Measurements from ENCODE around the gene HHIP. TPM values are rescaled to one million over a fixed set of nuclear protein-coding genes. Genes with fewer than 3 reads are reported as not detected.
"Not testable (repeated sequence)": the region's sequence is repeated elsewhere in the genome, so short reads cannot be mapped to it uniquely, and the experiment has no call there.

Gene HHIP
- total and polyA plus RNA-seq, 8 donors, result 0.12 to 25.3 (median 0.65) TPM

DNA sequence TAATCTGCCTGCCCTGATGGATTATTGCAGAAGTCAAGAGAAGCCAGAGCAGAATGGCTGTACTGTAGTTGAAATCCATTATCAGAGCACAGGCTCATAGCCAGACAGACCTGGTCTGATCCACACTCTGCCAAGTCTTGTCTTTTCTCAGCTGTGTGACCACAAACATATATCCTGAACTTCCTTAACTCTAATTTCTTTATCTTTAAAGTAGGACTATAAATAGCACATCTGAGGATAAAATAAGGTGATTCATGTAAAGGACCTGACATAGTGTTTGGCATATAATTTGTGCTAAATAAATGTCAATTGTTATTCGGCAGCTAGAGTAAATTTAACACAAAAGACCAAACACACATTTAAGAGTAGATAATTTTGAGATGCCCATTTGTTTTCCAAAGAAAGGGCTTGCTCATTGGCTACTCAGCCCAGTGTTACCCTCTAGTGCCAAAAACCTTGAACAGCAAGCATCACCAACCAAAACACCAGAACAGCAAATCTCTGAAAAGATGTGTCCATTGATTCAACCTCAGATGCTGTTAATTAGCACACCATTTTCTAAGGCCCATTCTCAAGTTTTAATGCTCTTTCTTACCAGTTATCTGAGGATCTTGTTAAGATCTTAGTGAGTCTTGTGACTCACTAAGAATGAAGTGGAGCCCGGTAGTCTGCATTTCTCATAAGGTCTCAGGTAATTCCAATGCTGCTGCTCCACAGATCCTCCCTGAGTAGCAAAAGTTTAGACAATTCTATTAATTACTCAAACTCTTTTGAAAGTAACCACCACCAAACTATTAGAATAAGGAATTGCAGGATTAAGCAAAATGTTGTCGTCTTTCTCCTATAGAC, 108.8 kb downstream of the HHIP start:
- peak in 2 of 6 donors; percentile 23 to 43 for DNase-seq
- H3K27ac ChIP-seq, result no peak overlapping the region
- no peaks in the 10 kb centered on the region for H3K9me3 ChIP-seq
- FAIRE-seq, result no peak
- peak; percentile 89 to 96 (median 92) for ATAC-seq
- H3K4me3 ChIP-seq, result no peak overlapping the region
- H3K27me3 ChIP-seq, result no peaks in the 10 kb centered on the region
- intact Hi-C loops (cut with DNase I), result no loop called here
- TF ChIP-seq, protein P1, sequence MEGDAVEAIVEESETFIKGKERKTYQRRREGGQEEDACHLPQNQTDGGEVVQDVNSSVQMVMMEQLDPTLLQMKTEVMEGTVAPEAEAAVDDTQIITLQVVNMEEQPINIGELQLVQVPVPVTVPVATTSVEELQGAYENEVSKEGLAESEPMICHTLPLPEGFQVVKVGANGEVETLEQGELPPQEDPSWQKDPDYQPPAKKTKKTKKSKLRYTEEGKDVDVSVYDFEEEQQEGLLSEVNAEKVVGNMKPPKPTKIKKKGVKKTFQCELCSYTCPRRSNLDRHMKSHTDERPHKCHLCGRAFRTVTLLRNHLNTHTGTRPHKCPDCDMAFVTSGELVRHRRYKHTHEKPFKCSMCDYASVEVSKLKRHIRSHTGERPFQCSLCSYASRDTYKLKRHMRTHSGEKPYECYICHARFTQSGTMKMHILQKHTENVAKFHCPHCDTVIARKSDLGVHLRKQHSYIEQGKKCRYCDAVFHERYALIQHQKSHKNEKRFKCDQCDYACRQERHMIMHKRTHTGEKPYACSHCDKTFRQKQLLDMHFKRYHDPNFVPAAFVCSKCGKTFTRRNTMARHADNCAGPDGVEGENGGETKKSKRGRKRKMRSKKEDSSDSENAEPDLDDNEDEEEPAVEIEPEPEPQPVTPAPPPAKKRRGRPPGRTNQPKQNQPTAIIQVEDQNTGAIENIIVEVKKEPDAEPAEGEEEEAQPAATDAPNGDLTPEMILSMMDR (IDR thresholded peaks at IDR 0.05), result peak in 3 of 4 donors; percentile 13 to 16 (median 14)
- 63 to 69% methylated on average over 3 of the region's 3 CpGs for WGBS, 2 donors
- no peaks in the 10 kb centered on the region for H3K36me3 ChIP-seq
- H3K4me1 ChIP-seq, result peaks cover 0 to 5% (median 0%) of the 10 kb centered on the region in 3 donors

DNA sequence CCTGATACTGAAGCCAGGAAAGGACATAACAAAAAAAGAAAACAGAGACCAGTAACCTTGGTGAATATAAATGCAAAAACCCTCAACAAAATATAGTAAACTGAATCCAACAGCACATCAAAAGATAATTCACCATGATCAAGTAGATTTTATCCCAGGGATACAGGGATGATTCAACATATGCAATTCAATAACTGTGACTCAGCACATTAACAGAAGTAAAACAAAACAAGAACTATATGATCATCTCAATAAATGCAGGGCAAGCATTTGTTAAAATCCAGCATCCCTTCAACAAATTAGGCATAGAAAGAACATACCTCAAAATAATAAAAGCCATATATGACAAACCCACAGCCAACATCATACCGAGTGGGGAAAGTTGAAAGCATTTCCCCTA, 112.0 kb downstream of the HHIP start:
- 95 to 97% methylated on average over 1 of the region's 1 CpG for WGBS, 2 donors
- H3K4me1 ChIP-seq, result peaks cover 0 to 5% (median 0%) of the 10 kb centered on the region in 3 donors
- DNase-seq, result no peak
- no peak for ATAC-seq
- no peak overlapping the region for H3K4me3 ChIP-seq
- FAIRE-seq, result no peak
- intact Hi-C loops (cut with DNase I), result no loop called here
- TF ChIP-seq, protein P1 (IDR thresholded peaks at IDR 0.05), result no peak
- H3K36me3 ChIP-seq, result no peaks in the 10 kb centered on the region
- H3K27me3 ChIP-seq, result no peaks in the 10 kb centered on the region
- H3K9me3 ChIP-seq, result no peaks in the 10 kb centered on the region
- no peak overlapping the region for H3K27ac ChIP-seq

DNA sequence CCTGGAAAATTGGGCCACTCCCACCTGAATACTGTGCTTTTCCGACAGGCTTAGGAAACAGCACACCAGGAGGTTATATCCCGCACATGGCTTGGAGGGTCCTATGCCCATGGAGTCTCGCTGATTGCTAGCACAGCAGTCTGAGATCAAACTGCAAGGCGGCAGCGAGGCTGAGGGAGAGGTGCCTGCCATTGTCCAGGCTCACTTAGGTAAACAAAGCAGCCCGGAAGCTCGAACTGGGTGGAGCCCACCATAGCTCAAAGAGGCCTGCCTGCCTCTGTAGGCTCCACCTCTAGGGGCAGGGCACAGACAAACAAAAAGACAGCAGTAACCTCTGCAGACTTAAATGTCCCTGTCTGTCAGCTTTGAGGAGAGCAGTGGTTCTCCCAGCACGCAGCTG, 122.9 kb downstream of the HHIP start:
- H3K4me1 ChIP-seq; H3K27me3 ChIP-seq; H3K4me3 ChIP-seq; intact Hi-C loops (cut with DNase I); H3K27ac ChIP-seq; ATAC-seq; H3K9me3 ChIP-seq; FAIRE-seq; H3K36me3 ChIP-seq; DNase-seq: not testable (repeated sequence)
- 60 to 64% methylated on average over 8 of the region's 8 CpGs for WGBS, 2 donors

DNA sequence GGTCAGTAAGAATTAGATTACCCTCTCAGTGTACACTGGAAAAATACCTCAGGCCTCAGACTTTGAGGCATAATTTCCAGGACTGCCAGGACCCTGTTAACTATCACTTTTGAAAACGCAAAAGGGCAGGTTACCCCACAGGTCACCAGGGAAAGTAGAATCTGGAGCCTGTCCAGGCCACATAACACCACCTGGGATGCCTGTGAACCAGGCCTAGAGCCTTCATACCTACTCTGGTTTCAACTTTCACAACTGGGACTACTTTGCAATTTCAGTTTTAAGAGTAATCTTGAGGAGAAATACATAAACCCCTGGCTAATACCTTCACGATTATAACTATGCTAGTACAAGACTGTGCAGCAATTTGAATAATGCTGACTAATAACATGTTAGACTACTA, 132.4 kb downstream of the HHIP start:
- no peak for FAIRE-seq
- intact Hi-C loops (cut with DNase I), result no loop called here
- no peak for DNase-seq
- Histone ChIP-seq H3K36me3 (no peaks in the 10 kb centered on the region), H3K4me1 (no peaks in the 10 kb centered on the region), H3K9me3 (no peaks in the 10 kb centered on the region), H3K27me3 (no peaks in the 10 kb centered on the region), H3K4me3 (no peak overlapping the region), H3K27ac (no peak overlapping the region)
- WGBS, 2 donors, result 59 to 60% methylated on average over 2 of the region's 2 CpGs
- no peak for ATAC-seq
- TF ChIP-seq, protein P1 (IDR thresholded peaks at IDR 0.05), result no peak

DNA sequence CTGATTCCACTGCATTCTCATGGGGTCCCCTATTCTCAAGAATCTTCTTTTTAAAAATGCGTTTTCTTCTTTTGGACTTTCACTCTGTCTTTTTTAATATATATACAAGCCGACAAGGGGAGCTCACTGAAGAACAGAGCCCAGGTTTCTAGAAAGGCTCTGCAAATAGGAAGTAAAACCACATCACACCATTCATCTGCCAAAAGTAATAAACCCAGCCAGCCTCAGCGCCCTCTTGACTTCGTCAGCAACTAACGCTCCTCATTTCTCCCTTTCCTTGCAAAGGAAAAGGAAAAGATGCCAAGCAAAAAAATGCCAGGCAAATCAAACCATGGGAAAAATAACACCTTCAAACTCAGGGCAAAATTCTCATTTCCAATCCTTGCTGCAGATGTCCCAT, 136.4 kb downstream of the HHIP start:
- 36 to 44% methylated on average over 5 of the region's 5 CpGs for WGBS, 2 donors
- ATAC-seq, result peak in 1 of 4 donors; percentile 54
- intact Hi-C loops (cut with DNase I), result no loop called here
- H3K27ac ChIP-seq, result no peak overlapping the region
- H3K4me3 ChIP-seq, result no peak overlapping the region
- peak in 1 of 6 donors; percentile 12 for DNase-seq
- no peaks in the 10 kb centered on the region for H3K27me3 ChIP-seq
- TF ChIP-seq, protein P1 (IDR thresholded peaks at IDR 0.05), result no peak
- H3K36me3 ChIP-seq, result no peaks in the 10 kb centered on the region
- H3K4me1 ChIP-seq, result no peaks in the 10 kb centered on the region
- H3K9me3 ChIP-seq, result no peaks in the 10 kb centered on the region
- no peak for FAIRE-seq
